Measurements from ENCODE around the gene SIM2. TPM values are rescaled to one million over a fixed set of nuclear protein-coding genes. Genes with fewer than 3 reads are reported as not detected.

Gene SIM2
- total and polyA plus RNA-seq, 2 experiments from 2014 or later, result 0.31 TPM; not detected in 1

- no peak for DNase-seq (ENCODE audit: low read depth in 1 of 2, low spot score in 1 of 2)
- Histone ChIP-seq H3K9me3 (ENCODE audit: low read depth) (no peaks in the 10 kb centered on the region), H3K4me3 (no peak overlapping the region), H3K36me3 (no peaks in the 10 kb centered on the region), H3K4me1 (ENCODE audit: low read depth) (no peaks in the 10 kb centered on the region), H3K27me3 (peaks cover 27% of the 10 kb centered on the region), H3K27ac (no peak overlapping the region)
- no peak for TF ChIP-seq CTCF (IDR thresholded peaks at IDR 0.05; ENCODE audit: low read depth, low read length)
Measured at GRCh38 chr21:36743008-36743407, 44.1 kb downstream of the SIM2 start.

- no peak for DNase-seq (ENCODE audit: low read depth in 1 of 2, low spot score in 1 of 2)
- Histone ChIP-seq H3K27me3 (peaks cover 29% of the 10 kb centered on the region), H3K4me1 (ENCODE audit: low read depth) (no peaks in the 10 kb centered on the region), H3K27ac (no peak overlapping the region), H3K36me3 (no peaks in the 10 kb centered on the region), H3K4me3 (no peak overlapping the region), H3K9me3 (ENCODE audit: low read depth) (no peaks in the 10 kb centered on the region)
- TF ChIP-seq CTCF (IDR thresholded peaks at IDR 0.05; ENCODE audit: low read depth, low read length), result no peak
Measured at GRCh38 chr21:36743446-36743845, 44.5 kb downstream of the SIM2 start.

- Histone ChIP-seq H3K27me3 (peaks cover 29% of the 10 kb centered on the region), H3K9me3 (ENCODE audit: low read depth) (no peaks in the 10 kb centered on the region), H3K27ac (no peak overlapping the region), H3K4me1 (ENCODE audit: low read depth) (no peaks in the 10 kb centered on the region), H3K36me3 (no peaks in the 10 kb centered on the region), H3K4me3 (no peak overlapping the region)
- no peak for TF ChIP-seq CTCF (IDR thresholded peaks at IDR 0.05; ENCODE audit: low read depth, low read length)
- DNase-seq (ENCODE audit: low read depth in 1 of 2, low spot score in 1 of 2), result no peak
Measured at GRCh38 chr21:36744190-36744559, 45.3 kb downstream of the SIM2 start.

GRCh38 chr21:36744560-36745231 lies 45.8 kb downstream of the SIM2 start:
- Histone ChIP-seq H3K27me3 (peaks cover 27% of the 10 kb centered on the region), H3K4me3 (no peak overlapping the region), H3K4me1 (ENCODE audit: low read depth) (peaks cover 1% of the 10 kb centered on the region), H3K27ac (no peak overlapping the region), H3K9me3 (ENCODE audit: low read depth) (no peaks in the 10 kb centered on the region), H3K36me3 (no peaks in the 10 kb centered on the region)
- DNase-seq (ENCODE audit: low read depth in 1 of 2, low spot score in 1 of 2), result no peak
- no peak for TF ChIP-seq CTCF (IDR thresholded peaks at IDR 0.05; ENCODE audit: low read depth, low read length)

- H3K9me3 ChIP-seq (ENCODE audit: low read depth), result no peaks in the 10 kb centered on the region
- H3K27me3 ChIP-seq, result peaks cover 27% of the 10 kb centered on the region
- no peak for DNase-seq (ENCODE audit: low read depth in 1 of 2, low spot score in 1 of 2)
- no peak overlapping the region for H3K27ac ChIP-seq
- no peak for TF ChIP-seq CTCF (IDR thresholded peaks at IDR 0.05; ENCODE audit: low read depth, low read length)
- no peak overlapping the region for H3K4me3 ChIP-seq
- peaks cover 9% of the 10 kb centered on the region for H3K4me1 ChIP-seq (ENCODE audit: low read depth)
- no peaks in the 10 kb centered on the region for H3K36me3 ChIP-seq
Measured at GRCh38 chr21:36745459-36745858, 46.5 kb downstream of the SIM2 start.

Data from cardiac muscle cell (in vitro differentiated cells and primary cell).